Hematopoietic multipotent progenitor cell treated with erythropoietin and hydrocortisone succinate and interleukin-3 and kit ligand, for 8 days (in vitro differentiated cells): Measurements from ENCODE around the gene EBF4.
"Not testable (repeated sequence)": the region's sequence is repeated elsewhere in the genome, so short reads cannot be mapped to it uniquely, and the experiment has no call there.

Experiments used
- DNase-seq: peaks from one replicate; pipeline ENCODE4 v3.0.0-alpha.2; 2015

The EBF4 gene

DNA sequence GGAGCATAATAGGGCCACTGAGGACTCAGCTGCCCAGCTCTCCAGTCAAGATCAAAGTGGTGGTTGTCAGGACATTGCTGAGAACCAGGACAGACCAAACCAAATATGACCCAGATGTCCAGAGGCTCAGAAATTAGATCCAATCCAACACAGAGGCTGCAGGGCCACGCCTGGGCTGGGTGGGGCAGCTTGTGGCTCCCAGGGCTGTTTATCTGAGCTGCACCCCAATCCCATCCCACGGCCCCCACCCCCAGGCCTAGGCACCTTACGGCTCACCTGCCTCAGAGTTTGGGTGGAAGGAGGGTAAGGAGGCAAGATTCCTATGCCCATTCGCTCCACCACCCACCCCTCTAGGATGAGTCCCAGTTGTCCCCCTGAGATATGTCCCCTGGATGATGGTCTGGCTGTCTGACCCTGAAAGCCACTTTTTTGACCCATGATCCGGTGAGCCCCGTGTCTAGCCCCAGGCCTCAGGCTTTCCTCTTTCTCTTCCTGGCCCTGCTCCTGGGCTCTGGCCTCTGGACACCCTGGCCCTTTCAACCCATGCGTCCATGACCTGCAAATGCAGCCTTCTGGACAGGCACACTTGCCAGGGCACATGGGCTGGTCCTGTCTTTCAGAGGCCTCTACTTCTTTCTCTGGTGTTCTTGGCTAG lies 67.8 kb downstream of the EBF4 start:
- no peak for DNase-seq

DNA sequence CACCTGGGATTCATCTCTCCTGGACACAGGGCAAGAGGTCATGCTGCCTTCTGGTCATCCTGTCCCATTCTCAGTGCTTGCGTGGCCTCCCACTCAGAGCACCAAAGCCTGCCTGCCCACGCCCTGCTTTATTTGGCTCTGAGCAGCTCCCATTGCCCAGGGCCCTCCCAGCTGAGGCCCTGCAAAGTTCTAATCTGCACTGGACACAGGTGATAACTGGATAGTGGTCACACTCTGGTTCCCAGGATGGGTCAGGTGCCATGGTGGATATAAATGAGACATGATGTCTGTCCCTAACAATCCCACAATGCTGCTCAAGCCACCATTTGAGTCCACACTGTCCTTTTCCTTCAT lies 68.3 kb downstream of the EBF4 start:
- no peak for DNase-seq

DNA sequence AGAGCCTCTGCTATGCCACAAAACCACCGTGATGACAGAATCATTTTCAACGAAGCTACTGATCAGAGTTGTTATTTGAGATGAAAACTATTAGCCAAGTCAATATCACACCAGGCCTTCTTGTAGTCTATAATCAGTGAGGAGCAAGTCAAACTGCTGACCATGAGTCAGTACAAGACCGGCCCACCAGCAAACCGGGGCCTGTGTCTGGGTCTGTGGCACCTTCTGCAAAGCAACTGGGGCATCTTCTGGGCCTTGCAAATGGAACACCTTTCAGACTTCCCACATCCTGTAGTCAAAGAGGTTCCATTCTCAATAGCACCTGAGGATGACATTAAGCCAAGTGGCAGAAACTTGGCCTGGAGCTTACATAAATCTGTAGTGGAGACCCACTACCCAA lies 69.3 kb downstream of the EBF4 start:
- DNase-seq = no peak

DNA sequence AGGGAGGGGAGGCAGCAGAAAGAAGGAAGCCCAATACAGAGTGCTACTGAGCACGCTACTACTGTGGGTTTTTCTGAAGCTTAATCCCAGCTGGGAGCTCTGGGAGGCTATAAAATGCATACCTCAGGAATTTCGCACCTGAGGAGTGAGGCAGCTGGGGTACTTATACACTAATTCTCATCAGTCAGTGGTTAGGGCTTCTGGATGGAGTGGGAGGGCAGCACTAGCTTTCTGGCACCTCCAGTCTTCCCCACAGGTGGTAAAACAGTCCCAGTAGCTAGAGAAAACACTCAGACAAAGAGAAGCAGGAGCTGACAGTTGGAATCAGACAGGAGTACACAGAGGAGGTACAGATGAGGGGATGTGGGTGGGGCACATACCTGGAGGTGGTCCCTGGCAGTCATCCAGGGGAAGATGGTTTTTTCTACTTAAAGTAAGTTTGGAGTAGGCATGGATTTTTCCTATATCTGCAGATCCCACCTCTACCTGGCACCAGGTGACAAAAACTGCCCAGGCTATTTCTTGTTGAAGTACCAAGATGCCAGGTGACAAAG lies 70.1 kb downstream of the EBF4 start:
- DNase-seq = no peak

DNA sequence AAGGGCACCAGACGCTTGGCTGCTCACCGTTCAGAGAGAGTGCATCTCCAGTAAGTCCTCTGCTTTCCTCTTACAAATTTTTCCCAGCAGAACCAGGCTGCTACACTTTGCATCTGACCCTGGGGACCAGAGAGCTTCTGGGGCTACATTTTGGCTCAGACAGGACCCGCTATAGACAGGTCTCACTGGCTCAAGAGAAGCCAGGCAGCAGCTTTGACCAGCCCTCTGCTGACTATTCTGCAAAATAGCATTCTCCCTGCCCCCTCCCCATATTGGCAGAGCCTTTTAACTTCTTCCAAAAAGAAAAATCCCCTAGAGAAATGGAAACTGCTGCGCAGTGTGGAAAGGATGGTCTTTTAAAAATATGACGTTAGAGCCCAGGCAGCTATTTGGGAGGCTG lies 70.6 kb downstream of the EBF4 start:
- DNase-seq = no peak

DNA sequence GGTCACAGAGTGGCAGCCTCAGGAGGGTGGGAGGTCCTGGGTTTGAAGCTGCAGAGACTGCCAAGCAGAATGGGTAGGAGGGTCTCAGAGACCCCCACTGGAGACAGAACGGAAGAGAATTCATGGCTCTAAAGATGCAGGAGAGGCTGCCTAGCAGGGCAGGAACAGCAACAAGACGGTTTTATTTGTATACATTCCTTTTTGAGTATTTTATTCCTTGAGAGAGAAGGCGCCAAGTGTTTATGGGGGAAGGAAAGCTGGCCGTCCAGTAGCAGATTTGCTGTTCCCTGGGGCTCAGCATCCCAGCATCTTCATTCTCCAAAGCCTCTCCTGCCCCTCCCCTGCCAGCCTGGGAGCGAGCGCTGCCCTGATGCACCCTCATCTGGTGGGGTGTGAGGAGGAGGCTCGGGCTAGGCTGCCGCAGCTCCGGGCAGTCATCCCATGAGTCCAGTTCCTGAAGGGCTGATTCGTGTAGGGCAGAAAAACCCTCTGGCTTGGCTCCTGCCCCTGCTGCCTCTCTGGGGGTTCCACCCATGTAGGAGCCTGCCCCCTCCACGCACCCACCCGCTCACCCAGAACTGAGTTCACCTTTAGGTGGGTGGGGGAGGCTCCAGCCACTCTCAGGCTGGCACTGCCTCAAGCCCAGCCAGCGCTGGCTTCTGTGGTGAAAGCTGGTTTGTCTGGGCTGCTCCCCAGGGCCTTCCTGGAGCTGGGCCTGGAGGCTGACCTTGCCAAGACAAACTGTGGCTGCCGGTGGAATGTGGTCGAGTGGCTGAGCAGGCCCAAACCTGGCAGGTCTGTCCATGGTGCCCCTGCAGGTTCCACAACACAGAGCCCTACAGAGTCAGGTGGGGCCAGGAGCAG lies 75.4 kb downstream of the EBF4 start:
- DNase-seq = no peak

DNA sequence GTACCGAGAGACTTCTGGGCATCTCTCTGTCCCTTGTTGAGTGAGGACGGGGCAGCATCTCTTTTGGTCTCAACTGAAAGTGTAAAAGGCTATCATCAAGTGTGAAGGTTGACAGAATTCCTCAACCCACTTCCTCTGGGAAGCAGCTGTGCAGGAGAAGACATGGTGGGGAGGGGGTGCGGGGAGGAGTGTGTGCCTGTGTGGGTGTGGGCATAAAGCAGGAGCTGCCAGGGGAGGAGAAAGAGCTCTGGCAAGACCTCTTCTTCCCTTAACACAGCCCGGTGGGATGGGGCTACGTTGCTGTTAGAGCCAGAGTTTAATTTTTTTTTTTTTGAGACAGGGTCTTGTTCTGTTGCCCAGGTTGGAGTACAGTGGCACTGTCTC lies 76.0 kb downstream of the EBF4 start:
- no peak for DNase-seq

DNA sequence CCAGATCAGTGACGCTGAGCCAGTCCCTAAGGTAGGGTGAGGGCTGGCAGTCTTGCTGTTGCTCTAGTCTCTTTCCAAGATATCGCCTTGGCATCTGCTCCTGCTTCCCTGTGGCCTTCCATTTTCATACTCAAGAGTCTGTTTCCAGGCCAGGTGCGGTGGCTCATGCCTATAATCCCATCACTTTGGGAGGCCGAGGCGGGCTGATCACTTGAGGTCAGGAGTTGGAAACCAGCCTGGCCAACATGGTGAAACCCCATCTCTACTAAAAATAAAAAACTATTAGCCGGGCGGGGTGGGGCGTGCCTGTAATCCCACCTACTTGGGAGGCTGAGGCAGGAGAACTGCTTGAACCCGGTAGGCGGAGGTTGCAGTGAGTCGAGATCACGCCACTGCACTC lies 77.5 kb downstream of the EBF4 start:
- not testable (repeated sequence) for DNase-seq

DNA sequence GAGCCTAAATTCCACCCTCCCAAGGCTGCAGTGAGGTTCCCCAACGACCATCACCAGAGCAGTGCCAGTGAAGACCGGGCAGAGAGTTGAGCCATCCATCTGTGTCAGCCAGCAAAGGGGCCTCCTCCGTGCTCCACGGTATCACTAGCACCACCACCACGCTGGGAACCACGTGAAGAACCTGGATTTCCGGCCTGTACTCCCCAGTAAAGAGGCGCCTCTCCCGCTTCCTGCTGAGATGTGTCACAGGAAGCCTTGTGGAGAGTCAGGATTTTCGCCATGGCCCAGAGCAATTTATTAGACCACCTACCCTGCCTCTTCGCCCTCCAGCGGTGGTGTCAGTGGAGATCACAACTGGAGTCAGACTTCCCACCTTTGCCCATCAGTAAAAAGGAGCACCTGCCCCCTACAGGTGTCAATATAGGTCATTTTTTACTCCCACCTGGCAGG lies 79.1 kb downstream of the EBF4 start:
- DNase-seq = no peak

DNA sequence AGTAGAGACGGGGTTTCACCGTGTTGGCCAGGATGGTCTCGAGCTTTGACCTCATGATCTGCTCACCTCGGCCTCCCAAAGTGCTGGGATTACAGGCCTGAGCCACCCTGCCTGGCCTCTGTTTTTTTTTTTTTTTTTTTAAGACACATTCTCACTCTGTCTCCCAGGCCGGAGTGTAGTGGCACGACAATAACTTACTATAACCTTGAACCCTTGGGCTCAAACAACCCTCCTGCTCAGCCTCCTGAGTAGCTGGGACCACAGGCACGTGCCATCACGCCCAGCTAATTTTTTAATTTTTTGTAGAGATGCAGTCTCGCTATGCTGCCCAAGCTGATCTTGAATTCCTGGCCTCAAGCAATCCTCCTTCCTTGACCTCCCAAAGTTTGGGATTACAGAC lies 81.2 kb downstream of the EBF4 start:
- DNase-seq = no peak

DNA sequence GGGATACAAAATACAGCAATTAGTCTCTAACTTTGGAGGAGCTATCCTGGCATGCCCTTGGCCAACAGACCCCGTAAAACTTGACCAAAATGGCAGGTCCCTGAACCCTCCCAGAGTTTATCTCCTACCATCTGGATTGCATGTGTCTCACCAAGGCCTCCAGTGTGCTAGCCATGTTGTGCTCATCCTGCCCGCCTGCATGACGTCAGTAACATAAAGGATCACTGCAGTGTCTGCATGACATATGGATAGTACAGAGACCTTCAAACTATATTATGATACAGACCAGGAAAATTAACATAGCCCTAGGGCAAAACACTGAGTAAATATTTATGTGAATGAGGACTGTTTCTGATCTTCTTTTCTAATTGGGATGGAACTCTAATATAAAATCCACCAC lies 82.6 kb downstream of the EBF4 start:
- DNase-seq = no peak

DNA sequence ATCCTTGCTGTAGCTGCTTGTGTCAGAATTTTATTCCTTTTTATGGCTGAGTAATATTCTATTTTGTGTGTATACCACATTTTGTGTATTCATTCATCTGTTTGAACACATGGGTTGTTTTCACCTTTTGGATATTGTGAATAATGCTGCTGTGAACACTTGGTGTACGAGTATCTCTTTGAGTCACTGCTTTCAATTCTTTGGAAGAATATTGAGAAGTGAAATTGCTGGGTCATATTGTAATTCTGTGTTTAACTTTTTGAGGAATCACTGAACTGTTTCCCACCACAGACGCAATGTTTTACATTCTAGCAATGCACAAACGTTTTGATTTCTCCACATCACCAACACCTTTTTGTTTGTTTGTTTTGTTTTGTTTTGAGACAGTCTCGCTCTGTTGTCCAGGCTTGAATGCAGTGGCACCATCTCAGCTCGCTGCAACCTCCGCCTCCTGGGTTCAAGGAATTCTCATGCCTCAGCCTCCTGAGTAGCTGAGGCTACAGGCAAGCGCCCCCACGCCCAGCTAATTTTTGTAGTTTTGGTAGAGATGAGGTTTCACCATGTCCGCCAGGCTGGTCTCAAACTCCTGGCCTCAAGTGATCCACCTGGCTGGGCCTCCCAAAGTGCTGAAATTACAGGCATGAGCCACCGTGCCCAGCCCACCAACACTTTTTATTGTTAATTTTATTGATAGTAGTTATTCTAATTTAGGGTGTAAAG lies 86.2 kb downstream of the EBF4 start:
- no peak for DNase-seq

DNA sequence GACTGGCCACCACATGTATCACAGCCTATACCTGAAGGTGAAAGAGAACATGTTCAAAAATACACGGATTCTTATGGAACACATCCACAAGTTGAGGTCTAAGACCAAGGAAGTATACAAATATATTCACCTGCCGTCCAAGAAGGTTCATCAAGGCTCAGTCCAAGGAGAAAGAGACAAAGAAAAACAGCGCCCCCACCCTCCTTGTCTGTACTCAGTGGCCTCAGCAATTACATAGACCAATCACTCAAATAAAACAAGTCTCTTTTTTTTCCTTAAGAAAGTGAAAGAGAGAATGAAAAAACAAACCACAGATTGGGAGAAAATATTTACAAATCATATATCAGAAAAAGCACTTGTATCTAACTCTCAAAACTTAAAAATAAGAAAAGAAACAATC lies 88.4 kb downstream of the EBF4 start:
- DNase-seq = no peak

DNA sequence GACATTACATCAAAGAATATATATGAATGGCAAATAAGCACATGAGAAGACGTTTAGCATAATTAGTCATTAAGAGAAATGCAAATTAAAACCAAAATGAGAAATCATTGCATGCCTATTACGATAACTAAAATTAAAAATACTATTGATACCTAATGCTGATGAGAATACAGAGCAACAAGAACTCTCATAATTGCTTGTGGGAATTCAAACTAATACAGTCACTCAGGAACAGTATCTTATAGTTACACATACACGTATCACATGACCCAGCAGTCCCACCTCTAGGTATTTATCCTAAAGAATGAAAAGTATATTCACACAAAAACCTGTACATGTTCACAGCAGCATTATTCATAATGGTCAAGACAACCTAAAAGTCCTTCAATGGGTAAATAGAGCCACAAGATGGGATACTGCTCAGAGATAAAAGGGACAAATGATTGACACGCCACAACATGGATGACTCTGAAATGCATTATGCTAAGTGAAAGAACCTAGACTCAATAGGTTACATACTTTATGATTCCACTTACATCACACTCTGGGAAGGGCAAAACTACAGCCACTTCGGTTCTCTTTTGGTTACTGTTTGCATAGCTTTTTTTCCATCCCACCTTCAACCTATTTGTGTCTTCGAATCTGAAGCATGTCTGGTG lies 91.5 kb downstream of the EBF4 start:
- no peak for DNase-seq

DNA sequence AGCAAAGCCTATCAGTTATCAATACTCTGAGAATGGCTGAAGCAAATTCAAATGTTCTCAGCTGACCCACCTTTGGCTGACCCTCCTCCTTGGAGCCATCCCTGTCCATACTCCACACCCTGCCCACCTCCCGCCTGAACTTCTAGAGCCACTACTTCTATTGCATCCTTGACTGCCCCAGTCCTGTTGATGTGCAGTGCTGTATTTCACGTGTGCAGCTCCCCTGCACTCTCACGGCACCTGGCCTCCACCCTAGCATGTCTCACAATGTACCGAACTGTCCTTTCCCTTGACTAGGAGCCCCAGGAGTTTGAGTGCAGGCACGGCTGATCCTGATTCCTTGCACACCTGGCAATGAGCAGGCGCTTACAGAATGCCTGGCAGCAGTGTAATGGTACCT lies 100.9 kb downstream of the EBF4 start:
- no peak for DNase-seq

DNA sequence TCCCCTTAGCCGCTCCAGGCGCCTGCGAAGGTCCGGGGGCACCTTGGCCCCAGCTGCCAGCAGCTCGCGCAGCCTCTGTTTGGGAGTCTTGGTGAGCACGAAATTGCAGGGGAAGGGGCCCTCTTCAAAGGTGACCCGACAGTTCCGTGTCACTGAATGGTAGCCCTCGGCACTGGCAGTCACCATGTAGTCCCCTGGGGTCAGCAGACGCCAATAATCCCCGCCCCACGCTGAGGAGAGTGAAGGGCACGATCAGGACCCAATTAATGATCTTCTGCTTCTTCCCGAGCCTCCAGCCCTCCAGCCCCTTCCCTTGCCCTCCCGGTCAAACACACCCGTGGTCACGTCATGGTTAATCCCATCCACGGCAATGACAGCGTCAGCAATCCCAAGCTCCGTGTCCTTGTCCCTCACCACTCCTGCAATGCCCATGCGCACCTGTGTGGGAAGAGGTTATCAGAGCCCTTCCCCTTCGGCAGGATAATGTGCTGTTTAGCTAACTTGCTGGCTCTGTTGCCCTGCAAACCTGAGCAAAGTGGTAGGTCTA lies 101.7 kb downstream of the EBF4 start:
- DNase-seq = no peak

DNA sequence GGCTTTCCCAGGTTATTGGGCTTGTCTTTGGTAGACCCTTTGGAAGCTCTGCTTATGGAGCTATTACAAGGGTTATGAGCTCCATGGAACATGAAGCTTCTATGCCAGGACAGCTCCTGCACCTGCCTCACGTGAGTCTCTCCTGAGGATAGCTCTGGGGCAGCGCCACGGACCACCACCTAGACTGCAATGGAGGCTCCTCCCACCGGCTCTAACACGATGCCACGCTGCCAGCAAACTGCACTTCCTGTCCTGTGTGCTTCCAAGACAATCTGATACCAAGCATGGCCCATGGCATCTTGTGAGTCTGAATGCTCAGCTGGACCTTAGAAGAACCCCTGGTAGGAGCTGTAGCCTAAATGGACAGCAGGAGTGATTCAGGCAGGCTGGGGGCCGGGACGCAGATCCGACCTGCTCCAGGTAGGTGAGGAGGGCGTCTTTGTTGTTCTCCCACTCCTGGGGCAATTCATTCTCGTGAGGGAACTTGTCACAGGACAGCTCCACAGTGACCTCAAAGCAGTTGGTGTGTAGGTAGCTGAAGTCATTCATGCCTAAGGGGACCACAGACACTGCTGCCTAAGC lies 102.4 kb downstream of the EBF4 start:
- DNase-seq = no peak

DNA sequence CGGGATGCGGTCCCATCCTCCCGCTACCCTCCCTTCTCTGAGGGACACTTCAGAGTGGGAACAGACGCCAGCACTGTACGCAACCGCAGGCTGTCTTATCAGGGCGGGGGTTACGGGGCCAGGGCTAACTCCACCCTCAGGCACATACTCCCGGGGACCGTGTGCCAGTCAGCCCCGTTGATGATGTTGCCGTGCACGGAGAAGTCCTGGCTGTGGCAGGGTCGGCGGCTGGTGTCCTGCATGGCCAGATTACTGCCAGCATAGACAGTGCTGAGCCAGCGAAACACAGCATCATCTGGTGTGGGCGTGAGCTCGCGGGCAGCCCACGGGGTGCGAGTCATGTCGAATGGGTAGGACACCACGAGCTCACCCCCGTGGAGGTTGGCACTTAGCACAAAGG lies 102.9 kb downstream of the EBF4 start:
- DNase-seq = peak; percentile 72

DNA sequence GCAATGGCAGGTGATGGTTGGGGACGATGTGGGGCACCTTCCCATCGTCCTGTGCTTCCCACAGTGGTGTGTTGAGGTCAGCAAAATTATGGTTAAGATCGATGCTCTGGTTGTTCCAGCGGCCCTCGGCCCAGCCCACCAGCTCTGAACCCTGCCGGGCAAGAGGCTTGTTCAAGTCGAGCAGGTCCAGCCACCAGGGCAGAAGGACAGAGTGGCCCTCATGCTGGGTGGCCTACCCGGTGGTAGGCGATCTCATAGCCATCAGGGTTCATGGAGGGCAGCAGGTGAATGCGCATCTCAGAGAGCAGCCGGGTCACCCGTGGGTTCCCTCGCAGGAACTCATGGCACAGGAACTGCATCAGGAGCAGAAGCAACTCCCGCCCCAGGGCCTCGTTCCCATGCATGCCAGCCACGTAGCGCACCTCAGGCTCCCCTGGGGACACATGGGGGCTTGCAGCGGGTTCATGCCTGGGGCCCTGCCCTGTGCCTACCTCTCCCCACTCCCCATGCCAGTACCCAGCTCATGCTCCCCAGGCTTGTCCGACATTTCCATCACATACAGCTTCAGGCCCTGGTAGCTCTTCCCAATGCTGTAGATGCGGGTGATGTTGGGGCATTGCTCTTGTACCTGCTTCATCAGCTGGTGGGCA lies 103.6 kb downstream of the EBF4 start:
- no peak for DNase-seq

DNA sequence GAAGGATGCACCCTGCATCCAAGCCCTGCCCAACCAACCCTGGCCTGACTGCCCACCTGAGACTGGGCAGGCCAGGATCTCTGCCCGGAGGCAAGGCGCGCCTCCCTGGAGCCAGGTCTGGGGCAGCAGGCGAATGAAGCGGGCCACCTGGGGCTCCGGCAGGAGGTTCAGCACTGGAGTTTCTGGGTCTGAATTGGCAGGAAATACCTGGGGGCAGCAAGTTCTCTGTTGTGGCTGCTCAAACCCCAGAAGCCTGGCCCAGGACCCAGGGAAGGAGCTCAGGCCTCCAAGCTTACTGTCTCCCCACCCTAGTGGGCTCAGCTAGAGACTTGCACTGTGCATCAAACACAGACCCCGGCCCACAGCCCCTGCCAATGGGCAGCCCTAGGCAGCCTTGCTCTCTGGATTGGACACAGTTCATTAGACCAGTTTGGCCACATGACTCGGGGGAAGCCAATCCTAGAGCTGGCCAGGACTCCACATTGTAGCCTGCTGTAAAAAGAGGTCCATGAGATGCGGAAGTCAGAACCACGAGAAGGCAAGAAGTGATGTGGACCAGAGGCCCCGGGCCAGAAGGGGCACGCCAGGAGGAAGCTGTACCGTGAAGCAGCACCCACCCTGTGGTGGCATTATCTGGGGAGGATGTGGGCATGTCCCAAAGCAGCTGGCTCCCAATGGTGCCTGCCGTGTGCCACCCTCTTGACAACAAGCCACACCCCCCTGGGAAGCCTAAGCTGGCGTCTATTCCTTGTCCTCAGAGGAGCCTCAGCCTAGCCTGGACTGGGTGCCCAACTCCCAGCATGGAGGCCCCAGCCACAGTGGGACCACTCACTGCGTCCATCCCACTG lies 104.8 kb downstream of the EBF4 start:
- no peak for DNase-seq
